SK-N-SH treated with all-trans-retinoic acid at 6 μM for 48 hours (cell line): Measurements from ENCODE around the gene PRR30.

Experiments
- ATAC-seq: fragments of 200-7000 bp; cut with Tn5 transposase; 3 replicates; pipeline ENCODE4 v1.9.1; 2020; ENCODE audit warnings: mild to moderate bottlenecking, moderate library complexity
- ARNTL ChIP-seq: fragments of 450-650 bp; formaldehyde crosslinking; IDR thresholded peaks from 2 replicates; pipeline ENCODE4 v1.5.0; 2020; ENCODE audit warnings: low read depth, mild to moderate bottlenecking, moderate library complexity, borderline replicate concordance
- CREB5 ChIP-seq: fragments of 250-450 bp; sonication (Bioruptor Pico); IDR thresholded peaks from 2 replicates; pipeline ENCODE4 v1.5.1; 2020; ENCODE audit warnings: low read depth, mild to moderate bottlenecking, moderate library complexity
- CSDC2 ChIP-seq: fragments of 250-450 bp; sonication (Bioruptor Pico); IDR thresholded peaks from 2 replicates; pipeline ENCODE4 v1.5.0; 2020; ENCODE audit warnings: mild to moderate bottlenecking, moderate library complexity
- CSRNP3 ChIP-seq: fragments of 250-450 bp; sonication (Bioruptor Pico); IDR thresholded peaks from 2 replicates; pipeline ENCODE4 v1.5.1; 2021; ENCODE audit warnings: mild to moderate bottlenecking, moderate library complexity
- ESRRG ChIP-seq: fragments of 250-450 bp; sonication (Bioruptor Pico); IDR thresholded peaks from 2 replicates; pipeline ENCODE4 v1.6.1; 2021; ENCODE audit warnings: mild to moderate bottlenecking
- GLIS3 ChIP-seq: fragments of 250-450 bp; sonication (Bioruptor Pico); IDR thresholded peaks from 2 replicates; pipeline ENCODE4 v1.5.0; 2020; ENCODE audit warnings: mild to moderate bottlenecking, moderate library complexity
- ISL1 ChIP-seq: fragments of 250-450 bp; sonication (Bioruptor Pico); IDR thresholded peaks from 2 replicates; pipeline ENCODE4 v2.1.2; 2022; ENCODE audit warnings: mild to moderate bottlenecking, moderate library complexity
- POU6F1 ChIP-seq: fragments of 250-450 bp; sonication (Bioruptor Pico); IDR thresholded peaks from 2 replicates; pipeline ENCODE4 v1.8.0; 2021; ENCODE audit warnings: low read depth, mild to moderate bottlenecking, moderate library complexity, borderline replicate concordance
- RARB ChIP-seq: fragments of 250-450 bp; sonication (Bioruptor Pico); IDR thresholded peaks from 2 replicates; pipeline ENCODE4 v1.8.0; 2021; ENCODE audit warnings: mild to moderate bottlenecking, moderate library complexity
- SNAI2 ChIP-seq: fragments of 250-450 bp; sonication (Bioruptor Pico); IDR thresholded peaks from 2 replicates; pipeline ENCODE4 v1.5.0; 2020; ENCODE audit warnings: mild to moderate bottlenecking, moderate library complexity
- TCF4 ChIP-seq: fragments of 250-450 bp; sonication (Bioruptor Pico); IDR thresholded peaks from 2 replicates; pipeline ENCODE4 v1.8.0; 2021; ENCODE audit warnings: mild to moderate bottlenecking, moderate library complexity, borderline replicate concordance
- TSHZ2 ChIP-seq: fragments of 250-450 bp; sonication (Bioruptor Pico); IDR thresholded peaks from 2 replicates; pipeline ENCODE4 v1.5.0; 2020; ENCODE audit warnings: mild to moderate bottlenecking, moderate library complexity
- ZFP3 ChIP-seq: fragments of 250-450 bp; sonication (Bioruptor Pico); IDR thresholded peaks from 2 replicates; pipeline ENCODE4 v1.5.0; 2020; ENCODE audit warnings: mild to moderate bottlenecking, moderate library complexity
- ZFP30 ChIP-seq: fragments of 450-650 bp; formaldehyde crosslinking; IDR thresholded peaks from 2 replicates; pipeline ENCODE4 v1.5.0; 2022; ENCODE audit warnings: mild to moderate bottlenecking, moderate library complexity
- ZNF565 ChIP-seq: fragments of 450-650 bp; formaldehyde crosslinking; conservative IDR thresholded peaks from 2 replicates; pipeline ENCODE4 v1.5.0; 2020; ENCODE audit warnings: low read depth, mild to moderate bottlenecking, moderate library complexity
- TF ChIP-seq, protein P1 (sequence below): fragments of 250-450 bp; sonication (Bioruptor Pico); IDR thresholded peaks from 2 replicates; pipeline ENCODE4 v1.8.0; 2020; ENCODE audit warnings: mild to moderate bottlenecking, moderate library complexity, borderline replicate concordance

PRR30 gene

DNA sequence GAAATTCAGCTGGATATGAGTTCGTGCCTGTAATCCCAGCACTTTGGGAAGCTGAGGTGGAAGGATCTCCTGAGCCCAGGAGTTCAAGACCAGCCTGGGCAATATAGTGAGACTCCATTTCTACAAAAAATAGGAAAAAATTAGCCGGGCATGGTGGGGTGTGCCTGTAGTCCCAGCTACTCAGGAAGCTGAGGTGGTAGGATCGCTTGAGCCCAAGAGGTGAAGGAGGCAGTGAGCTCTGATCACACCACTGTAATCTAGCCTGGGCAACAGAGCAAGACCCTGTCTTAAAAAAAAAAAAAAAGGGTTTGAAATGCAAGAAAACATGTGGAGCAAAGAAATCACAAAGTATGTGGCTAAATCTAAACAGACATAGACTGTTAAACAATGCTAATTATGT is 30.1 kb downstream of the PRR30 start (continued):
- TF ChIP-seq, protein P1, sequence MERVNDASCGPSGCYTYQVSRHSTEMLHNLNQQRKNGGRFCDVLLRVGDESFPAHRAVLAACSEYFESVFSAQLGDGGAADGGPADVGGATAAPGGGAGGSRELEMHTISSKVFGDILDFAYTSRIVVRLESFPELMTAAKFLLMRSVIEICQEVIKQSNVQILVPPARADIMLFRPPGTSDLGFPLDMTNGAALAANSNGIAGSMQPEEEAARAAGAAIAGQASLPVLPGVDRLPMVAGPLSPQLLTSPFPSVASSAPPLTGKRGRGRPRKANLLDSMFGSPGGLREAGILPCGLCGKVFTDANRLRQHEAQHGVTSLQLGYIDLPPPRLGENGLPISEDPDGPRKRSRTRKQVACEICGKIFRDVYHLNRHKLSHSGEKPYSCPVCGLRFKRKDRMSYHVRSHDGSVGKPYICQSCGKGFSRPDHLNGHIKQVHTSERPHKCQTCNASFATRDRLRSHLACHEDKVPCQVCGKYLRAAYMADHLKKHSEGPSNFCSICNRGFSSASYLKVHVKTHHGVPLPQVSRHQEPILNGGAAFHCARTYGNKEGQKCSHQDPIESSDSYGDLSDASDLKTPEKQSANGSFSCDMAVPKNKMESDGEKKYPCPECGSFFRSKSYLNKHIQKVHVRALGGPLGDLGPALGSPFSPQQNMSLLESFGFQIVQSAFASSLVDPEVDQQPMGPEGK = no peak
- no peak for TF ChIP-seq CSDC2 (CRISPR knock-in tag)
- TF ChIP-seq TCF4 (CRISPR knock-in tag) = no peak
- TF ChIP-seq GLIS3 = no peak
- no peak for TF ChIP-seq CSRNP3 (CRISPR knock-in tag)
- TF ChIP-seq ISL1 (CRISPR knock-in tag) = no peak
- no peak for TF ChIP-seq ESRRG
- no peak for TF ChIP-seq RARB (CRISPR knock-in tag)
- TF ChIP-seq CREB5 = no peak
- TF ChIP-seq ZFP3 (CRISPR knock-in tag) = no peak

DNA sequence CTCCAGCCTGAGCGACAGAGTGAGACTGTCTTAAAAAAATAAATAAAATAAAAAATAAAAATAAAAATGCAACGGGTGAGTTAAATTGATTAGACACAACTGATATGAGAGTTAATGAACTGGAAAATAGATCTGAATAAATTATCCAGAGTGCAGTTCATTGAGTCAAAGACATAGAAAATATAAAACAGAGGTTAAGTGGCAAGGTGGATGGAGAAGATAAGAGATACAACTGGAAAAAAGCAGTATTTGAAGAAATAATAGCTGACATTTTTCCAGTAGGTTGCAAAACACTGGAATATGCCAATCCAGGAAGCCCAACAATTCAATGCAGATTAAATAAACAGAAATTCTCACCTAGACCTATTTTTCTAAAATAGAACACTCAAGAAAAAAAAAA is 31.0 kb downstream of the PRR30 start:
- TF ChIP-seq ZFP30 (CRISPR knock-in tag) (no peak), GLIS3 (no peak), RARB (CRISPR knock-in tag) (no peak), ZNF565 (CRISPR knock-in tag) (no peak), SNAI2 (CRISPR knock-in tag) (no peak), ARNTL (CRISPR knock-in tag) (no peak), TSHZ2 (CRISPR knock-in tag) (no peak), CREB5 (no peak), ZFP3 (CRISPR knock-in tag) (no peak), POU6F1 (CRISPR knock-in tag) (no peak)
- TF ChIP-seq, protein P1 = no peak
- no peak for ATAC-seq

DNA sequence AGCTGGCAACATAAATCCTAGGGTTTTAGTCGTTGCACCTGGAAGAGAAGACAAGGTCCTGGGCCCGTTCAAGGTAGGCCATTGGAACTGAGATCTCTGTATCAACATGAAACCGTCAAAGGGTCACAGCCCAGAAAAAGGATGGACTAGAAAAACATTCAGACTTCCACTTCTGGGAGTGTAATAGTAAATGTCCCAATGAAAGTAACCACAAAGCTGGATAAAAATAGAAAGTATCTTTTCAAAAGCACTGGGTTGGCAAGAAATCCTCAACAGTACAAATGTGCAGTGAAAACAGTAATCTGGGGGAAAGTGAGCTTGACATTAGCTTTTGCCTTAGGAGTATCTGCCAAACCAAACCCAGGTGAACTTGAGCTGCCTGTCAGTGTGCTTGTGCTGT is 33.2 kb downstream of the PRR30 start:
- TF ChIP-seq GLIS3 = no peak
- ATAC-seq = no peak
